GM19463 (cell line): ENCODE results near the gene OR13F1.
"Not testable (repeated sequence)": the region's sequence is repeated elsewhere in the genome, so short reads cannot be mapped to it uniquely, and the experiment has no call there.

Experiments
- ATAC-seq: cut with Tn5 transposase; IDR thresholded peaks from one replicate; pipeline ENCODE4 v1.9.1; 2021; ENCODE audit warnings: mild to moderate bottlenecking, moderate library complexity; ENCODE audit not compliant: unreplicated experiment

Gene OR13F1, protein sequence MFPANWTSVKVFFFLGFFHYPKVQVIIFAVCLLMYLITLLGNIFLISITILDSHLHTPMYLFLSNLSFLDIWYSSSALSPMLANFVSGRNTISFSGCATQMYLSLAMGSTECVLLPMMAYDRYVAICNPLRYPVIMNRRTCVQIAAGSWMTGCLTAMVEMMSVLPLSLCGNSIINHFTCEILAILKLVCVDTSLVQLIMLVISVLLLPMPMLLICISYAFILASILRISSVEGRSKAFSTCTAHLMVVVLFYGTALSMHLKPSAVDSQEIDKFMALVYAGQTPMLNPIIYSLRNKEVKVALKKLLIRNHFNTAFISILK

GRCh38 chr9:104503963-104504362 lies at the start of gene OR13F1:
OR13F1 (plus strand) TSS chr9:104504263; CDS start chr9:104504263, 0 bp downstream.
- ATAC-seq: no peak

GRCh38 chr9:104456831-104457230 lies 47.2 kb upstream of the OR13F1 start:
- no peak for ATAC-seq

DNA sequence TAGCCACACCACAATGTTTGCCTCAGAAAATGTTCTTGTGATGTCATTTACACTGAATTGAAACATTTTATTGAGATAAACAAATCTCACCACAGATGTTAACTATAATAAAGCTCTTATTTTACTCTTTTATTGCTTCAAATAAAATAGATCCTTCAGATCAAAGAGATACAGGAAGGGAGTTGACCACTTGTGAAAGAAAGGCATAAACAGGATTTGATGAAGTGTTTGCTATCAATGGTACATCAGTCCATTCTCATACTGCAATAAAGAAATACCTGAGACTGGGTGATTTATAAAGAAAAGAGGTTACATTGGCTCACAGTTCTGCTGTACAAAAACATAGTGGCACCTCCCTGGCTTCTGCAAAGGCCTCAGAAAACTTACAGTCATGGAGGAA lies 40.2 kb upstream of the OR13F1 start:
- no peak for ATAC-seq

GRCh38 chr9:104468261-104468660 lies 35.8 kb upstream of the OR13F1 start:
- no peak for ATAC-seq

DNA sequence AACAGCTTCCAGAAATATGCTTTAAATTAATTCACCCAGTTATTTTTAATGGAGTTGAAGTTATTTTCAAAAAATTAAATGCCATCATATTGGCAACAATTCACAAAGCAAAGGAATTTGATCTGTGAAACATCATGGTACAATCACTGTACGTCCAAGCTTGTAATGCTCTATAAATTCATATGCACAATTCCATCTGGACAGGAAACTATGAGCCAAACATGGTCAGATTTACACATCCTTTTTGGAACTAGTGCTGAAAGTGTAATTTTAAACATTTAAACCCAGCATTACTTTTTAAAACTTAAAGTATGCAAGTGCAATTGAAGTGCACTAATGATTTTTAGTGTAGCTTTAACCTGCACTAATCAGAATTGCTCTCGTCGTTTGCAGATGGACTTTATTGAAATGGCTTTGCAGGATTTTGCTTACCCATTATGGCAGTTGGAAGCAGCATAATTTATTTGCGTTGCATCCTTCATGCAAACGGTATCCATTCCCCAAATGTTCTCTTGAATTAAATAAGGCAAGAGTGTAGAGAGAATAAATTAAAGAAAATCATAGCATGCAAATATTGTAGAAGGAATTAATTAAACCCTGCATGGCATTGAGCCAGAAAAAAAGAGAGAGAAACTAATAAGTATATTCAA lies 21.0 kb upstream of the OR13F1 start:
- ATAC-seq: no peak

GRCh38 chr9:104485014-104485413 lies 19.0 kb upstream of the OR13F1 start:
- ATAC-seq: no peak

GRCh38 chr9:104494808-104495207 lies 9.3 kb upstream of the OR13F1 start:
- ATAC-seq: no peak

DNA sequence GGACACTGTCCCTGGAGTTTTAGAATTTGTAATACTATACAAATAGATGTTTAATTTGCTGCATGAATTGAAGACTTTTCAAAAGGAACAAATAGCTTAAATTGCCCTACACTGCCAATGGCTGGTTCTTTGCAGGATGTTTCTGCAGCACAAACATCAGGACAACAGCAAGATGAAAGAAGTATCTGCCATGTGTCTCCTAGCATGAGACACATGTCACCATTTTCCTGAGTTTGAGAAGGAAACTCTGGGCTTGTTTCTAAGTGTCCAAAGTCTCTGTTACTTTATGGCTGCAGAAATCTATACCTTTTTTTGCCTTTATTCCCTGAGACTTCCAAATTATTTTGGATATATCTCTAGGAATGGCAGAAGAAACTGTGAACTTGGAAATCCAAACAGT lies 623 bp upstream of the OR13F1 start:
- no peak for ATAC-seq

DNA sequence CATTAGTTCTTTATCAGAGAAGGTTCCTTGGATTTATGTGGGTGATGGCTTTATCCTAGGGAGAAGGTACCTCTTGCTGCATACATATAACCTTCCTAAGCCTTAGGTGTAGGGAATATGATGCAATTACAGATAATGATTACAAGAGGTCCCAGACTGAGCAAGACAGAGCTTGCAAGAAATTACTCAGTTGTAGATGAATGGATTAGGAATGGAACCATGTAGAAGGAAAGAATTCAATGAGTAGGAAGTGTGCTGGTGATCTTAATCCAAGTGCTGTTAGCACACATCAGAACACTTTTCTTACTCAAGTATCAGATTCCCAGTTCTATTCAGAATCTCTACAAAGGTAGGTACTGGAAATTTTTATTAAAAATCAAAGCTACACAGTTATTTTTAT lies 2.5 kb downstream of the OR13F1 start:
- no peak for ATAC-seq

GRCh38 chr9:104514901-104515300 lies 10.8 kb downstream of the OR13F1 start:
- ATAC-seq: no peak

- not testable (repeated sequence) for ATAC-seq
These were observed 16.2 kb downstream of the OR13F1 start for GRCh38 chr9:104520241-104520640.

DNA sequence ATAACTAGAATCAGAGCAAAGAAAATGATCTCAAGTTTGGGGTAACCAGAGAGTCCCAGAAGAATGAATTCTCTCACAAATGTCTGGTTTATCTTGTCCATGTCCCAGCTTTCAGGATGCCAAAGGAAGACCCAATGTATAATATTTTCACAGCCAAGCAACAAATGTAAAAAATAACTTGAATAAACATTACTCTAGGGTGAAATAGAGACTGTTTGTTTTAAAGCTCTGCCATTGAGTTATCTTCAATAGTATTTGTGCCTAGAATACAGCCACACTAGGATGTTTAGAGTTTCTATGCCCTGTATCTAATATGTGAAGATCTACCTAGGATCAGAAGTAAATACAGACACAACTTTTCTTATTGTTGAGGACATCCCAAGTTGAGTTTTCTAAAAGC lies 23.0 kb downstream of the OR13F1 start, which contains the start of gene OR13C4:
TSS of gene OR13C4 (minus strand) at position 101 of the 400 bp plus-strand sequence. CDS start at position 101, 0 bp downstream.
- ATAC-seq: no peak

DNA sequence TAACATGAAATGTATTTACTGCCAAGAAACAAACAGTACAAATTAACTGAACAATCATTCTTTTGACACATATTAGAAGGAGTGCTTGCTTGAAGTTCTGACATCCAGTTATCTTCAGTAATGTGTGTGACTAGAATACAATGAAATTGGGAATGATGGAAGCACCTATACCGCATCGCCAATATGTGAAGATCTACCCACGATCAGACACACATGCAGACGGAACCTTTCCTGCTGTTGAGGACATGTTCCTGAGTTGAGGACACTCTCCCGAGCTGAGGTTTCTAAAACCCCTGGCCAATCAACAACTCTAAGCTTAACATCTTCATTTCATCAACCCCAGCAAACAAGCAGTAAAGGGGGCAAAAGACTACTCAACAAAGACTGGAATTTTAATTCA lies 32.7 kb downstream of the OR13F1 start, which contains the start of gene OR13C3:
TSS of gene OR13C3 (minus strand) at position 101 of the 400 bp plus-strand sequence. CDS start 133 bp downstream, outside the sequence.
- ATAC-seq: no peak

GRCh38 chr9:104539275-104539674 lies 35.2 kb downstream of the OR13F1 start:
- no peak for ATAC-seq

GRCh38 chr9:104544644-104545043 lies 40.6 kb downstream of the OR13F1 start:
- no peak for ATAC-seq

GRCh38 chr9:104553261-104553660 lies 49.2 kb downstream of the OR13F1 start:
- no peak for ATAC-seq
